ENCODE results near the gene CALCOCO1.

- TF ChIP-seq CTCF (IDR thresholded peaks at IDR 0.05), result no peak
- no peak for TF ChIP-seq POLR2A (IDR thresholded peaks at IDR 0.05)
Observed at GRCh38 chr12:53758081-53758729, 31.0 kb upstream of the CALCOCO1 start.

All from uterus (tissue), 2 donors.